NCI-H2196 (cell line): Measurements from ENCODE around the gene RHAG.
"Not testable (repeated sequence)": the region's sequence is repeated elsewhere in the genome, so short reads cannot be mapped to it uniquely, and the experiment has no call there.

Experiments used
- DNase-seq: peaks from one replicate; lab custom pipeline; 2025; ENCODE audit not compliant: unreplicated experiment; lab: John Stamatoyannopoulos, UW

The RHAG gene

DNA sequence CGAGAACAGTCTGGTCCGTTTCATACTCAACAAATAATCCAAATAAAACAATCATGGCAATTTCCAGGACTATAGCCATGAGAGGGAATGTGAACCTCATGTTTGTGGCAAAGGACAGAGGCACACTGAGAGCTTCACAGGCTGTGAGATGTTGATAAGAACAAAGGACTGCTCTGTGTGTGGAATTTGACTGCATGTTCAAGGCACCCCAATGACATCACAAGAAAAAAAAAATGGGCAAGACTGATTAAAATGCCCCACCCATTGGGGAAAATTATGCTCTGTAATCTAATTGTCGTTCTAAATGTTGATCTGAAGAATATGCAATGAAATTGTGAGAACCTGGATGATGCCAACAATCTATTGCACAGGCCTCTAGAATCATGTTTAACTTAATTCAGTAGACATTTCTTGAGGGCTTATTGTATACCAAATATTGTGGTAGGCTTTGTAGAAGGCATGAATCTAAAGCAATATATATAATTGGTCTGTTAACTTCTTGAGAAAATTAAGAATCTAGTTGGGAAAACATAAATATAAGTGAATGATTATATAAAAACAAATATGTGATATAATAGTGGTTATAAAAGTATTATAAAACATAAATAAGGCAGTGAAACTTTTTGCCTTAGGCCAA is at the start of gene RHAG:
RHAG (minus strand) TSS at position 127 of the 637 bp plus-strand sequence; CDS start at position 100, 27 bp downstream.
- no peak for DNase-seq

DNA sequence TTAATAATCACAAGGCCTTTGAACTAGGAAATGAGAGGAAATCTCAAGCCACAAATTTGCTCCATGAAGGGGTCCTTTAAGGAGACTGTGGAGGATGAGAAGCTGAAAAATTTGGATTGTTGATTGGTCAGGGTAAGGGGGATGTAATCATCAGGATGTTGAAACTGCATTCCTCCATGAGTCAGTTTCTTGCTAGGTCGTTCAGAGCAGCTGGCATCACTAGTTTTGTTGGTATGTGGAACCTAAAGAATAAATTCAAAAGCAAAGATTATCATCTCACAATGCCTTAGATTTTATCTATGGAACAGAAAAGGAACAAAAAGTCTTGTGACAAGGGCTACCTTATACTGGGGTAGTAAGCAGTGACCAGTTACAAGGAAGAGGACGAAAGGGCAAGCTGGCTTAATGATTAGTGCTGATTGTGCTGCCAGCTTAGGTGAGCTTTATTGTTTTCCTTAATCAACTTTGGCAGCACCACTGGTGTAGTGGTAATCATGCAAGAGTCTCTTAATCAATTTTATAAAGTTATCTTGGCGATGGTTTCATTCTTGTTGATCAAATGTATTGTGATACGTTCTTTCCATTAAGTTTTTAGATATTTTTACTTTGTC is 40.1 kb upstream of the RHAG start:
- DNase-seq = no peak

GRCh38 chr6:49675816-49676215 is 39.2 kb upstream of the RHAG start:
- DNase-seq = no peak

DNA sequence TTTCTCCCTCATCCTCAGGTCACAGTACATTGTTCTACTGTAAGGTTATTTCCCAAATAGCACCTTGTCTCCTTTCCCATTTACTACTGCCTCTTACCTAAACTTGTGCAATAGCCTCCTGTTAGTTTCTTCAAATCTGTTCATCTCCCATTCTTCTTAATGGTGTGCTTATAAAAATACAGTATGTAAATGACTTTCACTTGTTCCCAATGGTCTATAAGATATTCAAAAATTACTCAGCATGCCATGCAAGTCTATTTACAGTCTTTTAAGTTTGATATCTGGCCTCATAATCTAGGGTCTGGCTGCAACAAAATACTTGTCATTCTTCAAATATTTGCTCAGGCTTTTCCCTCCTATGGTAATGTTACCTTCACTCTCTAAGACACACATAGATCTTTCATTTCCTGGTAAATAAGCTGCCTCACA is 31.5 kb upstream of the RHAG start:
- DNase-seq = no peak

DNA sequence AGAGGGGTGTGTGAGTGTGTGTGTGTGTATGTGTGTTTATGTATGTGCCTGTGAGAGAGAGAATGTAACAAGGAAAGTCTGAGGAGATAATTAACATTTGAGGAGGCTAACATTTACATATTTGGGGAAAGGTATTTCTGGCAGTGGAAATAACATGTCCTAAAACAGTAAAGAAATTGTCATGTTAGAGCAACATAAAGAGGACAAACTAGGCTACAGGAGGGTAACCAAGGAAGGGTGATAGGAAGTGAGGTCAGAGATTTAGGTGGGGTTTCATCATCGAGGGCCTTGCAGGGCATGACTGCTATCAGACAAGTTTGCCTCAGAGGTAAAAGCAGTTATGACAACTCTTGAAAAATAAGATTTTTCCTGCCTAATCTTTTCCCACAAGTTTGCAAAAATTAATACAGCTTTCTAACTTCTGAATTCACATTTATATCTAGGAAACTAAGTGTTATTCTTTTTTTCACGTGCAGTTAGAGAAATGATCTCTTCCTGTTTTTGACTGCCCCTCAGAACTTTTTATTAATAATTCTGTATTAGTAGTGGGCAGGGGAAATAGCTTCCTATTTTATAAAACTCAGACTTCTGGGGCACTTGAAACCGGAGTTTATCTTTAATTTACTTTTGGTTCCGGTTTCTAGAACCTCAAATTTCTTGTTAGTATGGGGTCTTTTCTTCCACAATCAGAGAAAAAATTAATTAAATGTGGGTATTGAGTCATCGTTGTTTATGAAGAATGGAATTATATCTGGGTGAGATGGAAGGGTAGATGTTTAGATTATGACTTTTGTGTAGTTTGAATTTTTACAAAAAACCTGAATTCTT is 30.5 kb upstream of the RHAG start:
- DNase-seq = no peak

GRCh38 chr6:49666480-49666879 is 29.8 kb upstream of the RHAG start:
- no peak for DNase-seq

GRCh38 chr6:49664817-49665216 is 28.2 kb upstream of the RHAG start:
- no peak for DNase-seq

GRCh38 chr6:49664054-49664453 is 27.4 kb upstream of the RHAG start:
- not testable (repeated sequence) for DNase-seq

DNA sequence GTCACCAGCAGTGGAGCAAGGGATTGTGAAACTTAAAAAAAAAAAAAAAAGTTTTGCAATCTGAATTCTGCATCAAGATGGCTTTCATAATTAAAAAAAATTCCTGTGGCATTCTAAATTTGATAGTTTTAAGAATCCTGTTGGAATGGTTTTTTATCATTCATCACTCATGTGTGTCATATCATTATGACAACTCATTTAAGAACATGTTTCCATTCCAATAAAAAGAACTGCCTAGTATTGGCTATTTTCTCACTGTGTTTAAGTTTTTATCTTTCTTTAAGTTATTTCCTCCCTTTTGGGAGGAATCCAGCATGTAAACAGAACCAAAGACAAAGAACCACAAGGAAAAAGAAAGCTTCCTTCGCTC is 26.2 kb upstream of the RHAG start:
- DNase-seq = no peak

DNA sequence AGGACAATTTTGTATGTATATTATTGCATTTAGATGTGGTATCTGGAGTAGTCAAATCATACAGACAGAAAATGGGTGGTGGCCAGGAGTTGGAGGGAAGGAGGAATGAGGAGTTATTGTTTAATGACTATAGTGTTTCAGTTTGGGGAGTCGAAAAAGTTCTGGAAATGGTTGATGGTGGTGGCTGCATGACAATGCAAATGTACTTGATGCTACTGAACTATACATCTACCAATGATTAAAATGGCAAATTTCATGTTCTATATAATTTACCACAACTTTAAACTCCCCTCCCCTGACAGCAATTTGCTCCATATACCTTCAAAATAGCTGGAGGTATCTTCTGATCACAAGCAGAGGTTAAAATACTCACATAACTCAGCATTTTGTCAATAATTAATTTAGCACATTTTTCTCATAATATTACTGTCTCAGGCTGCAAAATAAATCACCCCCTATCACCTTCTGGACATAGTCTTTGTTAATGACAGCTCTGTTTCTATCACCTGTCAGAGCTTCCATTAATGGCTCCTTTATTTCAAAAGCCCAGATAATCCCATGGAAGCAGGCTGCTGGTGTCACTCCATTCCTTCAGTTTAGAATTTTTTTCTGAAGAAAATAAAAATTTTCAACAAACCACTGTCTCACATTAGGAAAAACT is 25.7 kb upstream of the RHAG start:
- DNase-seq = no peak

DNA sequence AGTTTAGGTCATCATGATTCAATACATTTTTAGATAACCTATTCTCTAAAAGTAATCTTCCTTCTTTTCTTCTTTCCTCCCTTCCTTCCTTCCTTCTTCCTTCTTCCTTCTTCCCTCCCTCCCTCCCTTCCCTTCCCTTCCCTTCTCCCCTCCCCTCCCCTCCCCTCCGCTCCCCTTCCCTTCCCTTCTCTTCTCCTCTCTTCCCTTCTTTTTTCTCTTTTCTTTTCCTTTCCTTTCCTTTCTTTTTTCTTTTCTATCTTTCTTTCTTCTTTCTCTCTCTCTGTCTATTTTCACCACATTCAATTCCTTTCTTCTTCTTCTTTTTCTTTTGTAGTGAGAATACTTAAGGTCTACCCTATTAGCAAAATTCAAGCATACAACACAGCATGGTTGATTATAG is 17.3 kb upstream of the RHAG start:
- DNase-seq = no peak

DNA sequence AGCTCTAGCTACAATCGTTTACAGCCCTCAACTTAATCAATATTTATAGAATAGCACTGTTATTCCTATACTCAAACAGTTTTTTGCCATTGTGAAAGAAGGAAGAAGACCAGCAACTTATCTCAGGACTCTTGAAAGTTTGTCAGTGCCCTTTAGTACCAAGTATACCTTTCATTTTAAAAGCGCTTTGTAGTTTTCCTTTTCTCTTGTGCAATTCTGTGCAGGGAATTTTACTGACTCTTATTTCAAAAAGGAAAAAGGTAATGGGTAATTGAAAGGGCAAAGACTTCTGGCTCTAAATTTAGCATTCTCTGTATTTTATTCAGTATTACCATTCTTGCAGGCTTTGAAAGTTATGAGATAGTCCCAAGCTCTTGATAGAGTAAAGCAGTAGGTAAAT is 16.8 kb upstream of the RHAG start:
- DNase-seq = no peak

DNA sequence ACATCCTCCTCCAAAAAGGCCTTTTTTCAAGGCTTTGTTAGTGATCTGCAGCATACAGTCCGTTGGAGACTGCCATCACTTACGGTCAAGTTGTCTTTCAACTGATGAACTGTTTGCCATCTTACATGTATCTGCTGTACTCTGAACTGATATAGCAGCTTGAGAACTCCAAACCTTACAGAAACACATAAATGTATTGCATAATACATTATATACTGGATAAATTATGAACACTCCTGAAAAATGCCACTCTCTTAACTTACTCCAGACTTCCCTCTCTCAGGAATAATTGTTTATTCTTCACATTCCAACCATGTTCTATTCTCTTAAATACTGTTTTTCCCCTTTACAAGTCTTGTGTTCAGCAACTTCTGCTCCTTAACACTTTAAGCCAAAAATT is 14.6 kb upstream of the RHAG start:
- DNase-seq = no peak

GRCh38 chr6:49649988-49650387 is 13.3 kb upstream of the RHAG start:
- no peak for DNase-seq

GRCh38 chr6:49648036-49648435 is 11.4 kb upstream of the RHAG start:
- DNase-seq = no peak

DNA sequence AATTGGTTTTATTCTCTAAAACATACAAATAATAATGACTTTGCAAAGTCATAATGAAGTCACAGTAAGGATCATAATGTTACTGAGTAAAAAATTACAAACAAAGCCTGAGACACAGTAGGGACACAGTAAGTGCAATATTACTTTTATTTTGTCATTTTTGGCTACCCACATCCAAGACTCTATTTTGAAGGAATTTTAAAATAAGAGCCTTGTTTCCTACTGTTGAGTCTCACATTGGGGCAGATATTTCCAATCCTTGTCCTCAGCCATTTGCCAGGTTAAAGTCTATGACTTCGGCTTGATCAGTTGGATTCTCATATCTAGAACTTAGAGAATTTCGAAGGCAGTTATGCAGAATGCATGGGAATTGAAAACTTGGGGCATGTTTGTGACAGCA is 10.8 kb upstream of the RHAG start:
- no peak for DNase-seq

- no peak for DNase-seq
These were observed 10.3 kb upstream of the RHAG start for GRCh38 chr6:49646942-49647341.

DNA sequence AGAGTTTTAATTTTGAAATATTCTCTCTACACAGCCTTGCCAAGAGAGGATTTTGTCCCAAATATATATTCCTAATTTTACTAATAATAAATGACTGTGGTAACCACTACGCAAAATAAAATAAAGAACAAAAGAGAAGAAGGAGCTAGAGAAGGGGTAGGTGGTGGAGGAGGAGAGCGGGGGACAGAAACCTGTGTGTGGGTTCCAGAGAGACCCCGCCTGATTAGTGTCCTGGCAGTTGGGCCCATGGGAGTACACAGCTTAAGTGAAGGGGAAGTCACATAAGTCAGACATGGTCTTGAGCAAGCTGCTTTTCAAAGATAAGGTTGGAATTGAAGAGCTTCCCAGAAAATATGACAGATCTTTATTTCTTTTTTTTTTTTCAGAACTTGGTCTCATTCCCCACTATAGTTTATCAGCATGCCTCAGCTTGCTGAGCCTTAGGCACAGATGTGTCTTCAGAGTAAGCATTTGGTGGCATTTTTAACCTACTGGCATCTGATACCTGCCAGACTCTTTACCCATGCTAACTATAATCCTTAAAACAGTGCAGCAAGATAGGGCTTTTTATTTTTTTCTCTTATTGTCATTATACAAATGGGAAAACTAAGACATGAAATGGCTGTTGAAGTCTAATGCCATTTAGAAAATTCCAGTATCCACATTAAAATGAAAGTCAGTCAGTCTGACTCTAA is 9.6 kb upstream of the RHAG start:
- DNase-seq = no peak

GRCh38 chr6:49645139-49645538 is 8.5 kb upstream of the RHAG start:
- DNase-seq = no peak

- no peak for DNase-seq
These were observed 2.7 kb upstream of the RHAG start for GRCh38 chr6:49639177-49639817.

DNA sequence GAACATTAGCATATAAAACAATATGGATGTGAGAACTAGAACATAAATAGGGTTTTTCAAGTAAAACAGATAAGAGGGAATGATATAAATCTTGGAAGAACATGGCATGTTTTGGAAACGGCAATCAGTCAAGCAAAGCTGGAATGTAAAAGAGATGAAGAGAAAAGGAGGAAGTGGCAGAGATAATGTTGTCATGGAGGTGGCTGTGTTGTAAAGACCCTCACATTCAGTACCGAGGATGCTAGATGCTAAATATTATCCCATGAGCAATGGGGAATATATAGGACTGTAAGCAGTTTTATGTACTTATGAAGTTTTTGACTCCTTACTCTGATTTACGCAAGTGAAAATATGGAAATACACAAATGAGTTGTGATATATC is 702 bp upstream of the RHAG start:
- DNase-seq = no peak
